SJCRH30 (cell line): ENCODE results near the gene PLCL1. TPM values are rescaled to one million over a fixed set of nuclear protein-coding genes. Genes with fewer than 3 reads are reported as not detected.

Experiments
- DNase-seq, 2 experiments: peaks; one replicate each; pipeline ENCODE4 v3.0.0-alpha.2; 2015 to 2020
- H3K27ac ChIP-seq: fragments of 250-450 bp; sonication (Bioruptor Pico); 2 replicates; pipeline ENCODE4 v1.5.1; 2020; ENCODE audit warnings: mild to moderate bottlenecking, moderate library complexity
- H3K27me3 ChIP-seq: fragments of 250-450 bp; sonication (Bioruptor Pico); 2 replicates; pipeline ENCODE4 v1.5.1; 2020; ENCODE audit warnings: mild to moderate bottlenecking, moderate library complexity
- H3K36me3 ChIP-seq: fragments of 250-450 bp; sonication (Bioruptor Pico); 2 replicates; pipeline ENCODE4 v1.5.1; 2020; ENCODE audit warnings: mild to moderate bottlenecking, moderate library complexity
- H3K4me1 ChIP-seq: fragments of 250-450 bp; sonication (Bioruptor Pico); 2 replicates; pipeline ENCODE4 v1.5.1; 2020; ENCODE audit warnings: mild to moderate bottlenecking, moderate library complexity
- H3K4me3 ChIP-seq: fragments of 250-450 bp; sonication (Bioruptor Pico); 2 replicates; pipeline ENCODE4 v1.5.1; 2020; ENCODE audit warnings: mild to moderate bottlenecking, moderate library complexity
- H3K9me3 ChIP-seq: fragments of 250-450 bp; sonication (Bioruptor Pico); replicated peaks from 2 replicates; pipeline ENCODE4 v1.5.1; 2020; ENCODE audit warnings: mild to moderate bottlenecking, moderate library complexity
- total RNA-seq: library from RNA; depleted of rRNA; stranded (reverse); fragments of >200 nt; shearing (Covaris generic); gene quantifications from 2 replicates; pipeline ENCODE4 v1.2.3, GENCODE V29; 2014

PLCL1 gene
- total RNA-seq, 1 experiment from 2014 or later, result not detected

DNA sequence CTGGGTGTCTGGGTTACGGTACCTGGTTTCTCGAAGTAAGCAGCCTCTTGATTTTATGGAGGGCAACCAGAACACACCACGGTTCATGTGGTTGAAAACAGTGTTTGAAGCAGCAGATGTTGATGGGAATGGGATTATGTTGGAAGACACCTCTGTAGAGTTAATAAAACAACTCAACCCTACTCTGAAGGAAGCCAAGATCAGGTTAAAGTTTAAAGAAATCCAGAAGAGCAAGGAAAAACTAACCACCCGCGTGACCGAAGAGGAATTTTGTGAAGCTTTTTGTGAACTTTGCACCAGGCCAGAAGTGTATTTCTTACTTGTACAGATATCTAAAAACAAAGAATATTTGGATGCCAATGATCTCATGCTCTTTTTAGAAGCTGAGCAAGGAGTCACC is 279.8 kb downstream of the PLCL1 start:
- Histone ChIP-seq H3K9me3 (no peaks in the 10 kb centered on the region), H3K4me3 (no peak overlapping the region), H3K36me3 (no peaks in the 10 kb centered on the region), H3K4me1 (no peaks in the 10 kb centered on the region), H3K27ac (no peak overlapping the region), H3K27me3 (no peaks in the 10 kb centered on the region; the same call in 1 of the 2 replicates)
- DNase-seq, result no peak

DNA sequence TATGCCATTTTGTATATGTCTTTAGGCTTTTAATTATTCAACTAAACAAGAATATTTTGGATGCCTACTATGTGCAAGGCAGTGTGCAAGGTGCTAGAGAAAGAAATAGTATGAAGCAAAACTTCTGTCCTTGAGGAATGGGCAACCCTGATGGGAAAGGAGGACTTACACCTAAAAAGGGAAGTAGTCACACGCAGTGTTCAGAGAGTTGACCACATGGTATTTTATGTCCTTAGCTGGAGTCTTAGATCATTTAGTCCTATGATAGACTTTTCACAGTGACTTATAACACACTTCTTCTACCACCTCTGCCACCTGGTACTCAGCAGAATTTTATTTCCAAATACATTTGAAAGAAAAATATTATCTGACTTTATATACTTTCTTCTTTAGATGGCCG is 291.6 kb downstream of the PLCL1 start:
- H3K4me1 ChIP-seq, result no peaks in the 10 kb centered on the region
- no peaks in the 10 kb centered on the region for H3K27me3 ChIP-seq
- no peak for DNase-seq
- no peaks in the 10 kb centered on the region for H3K9me3 ChIP-seq
- H3K36me3 ChIP-seq, result no peaks in the 10 kb centered on the region
- no peak overlapping the region for H3K4me3 ChIP-seq
- no peak overlapping the region for H3K27ac ChIP-seq

DNA sequence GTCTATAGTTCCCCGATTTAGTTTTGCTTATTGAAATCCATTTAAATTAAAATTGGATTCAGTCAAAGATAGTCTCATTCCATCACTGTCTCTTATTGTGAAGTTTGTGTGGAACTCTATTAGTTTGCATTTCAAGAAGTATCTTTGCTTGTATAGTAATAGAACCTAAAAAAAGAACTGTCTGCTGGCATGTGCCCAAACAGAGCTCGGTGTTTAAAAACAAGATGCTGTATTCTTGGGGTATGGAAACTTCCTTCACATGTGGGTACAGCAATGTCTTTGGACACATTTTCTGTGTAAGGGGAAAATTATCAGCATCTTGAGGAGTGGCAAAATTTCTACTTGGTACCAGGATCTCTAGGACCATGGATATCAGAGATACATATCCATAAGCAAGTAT is 292.6 kb downstream of the PLCL1 start:
- H3K36me3 ChIP-seq, result no peaks in the 10 kb centered on the region
- H3K4me1 ChIP-seq, result no peaks in the 10 kb centered on the region
- no peaks in the 10 kb centered on the region for H3K27me3 ChIP-seq
- no peaks in the 10 kb centered on the region for H3K9me3 ChIP-seq
- no peak overlapping the region for H3K27ac ChIP-seq
- no peak overlapping the region for H3K4me3 ChIP-seq
- DNase-seq, result no peak

DNA sequence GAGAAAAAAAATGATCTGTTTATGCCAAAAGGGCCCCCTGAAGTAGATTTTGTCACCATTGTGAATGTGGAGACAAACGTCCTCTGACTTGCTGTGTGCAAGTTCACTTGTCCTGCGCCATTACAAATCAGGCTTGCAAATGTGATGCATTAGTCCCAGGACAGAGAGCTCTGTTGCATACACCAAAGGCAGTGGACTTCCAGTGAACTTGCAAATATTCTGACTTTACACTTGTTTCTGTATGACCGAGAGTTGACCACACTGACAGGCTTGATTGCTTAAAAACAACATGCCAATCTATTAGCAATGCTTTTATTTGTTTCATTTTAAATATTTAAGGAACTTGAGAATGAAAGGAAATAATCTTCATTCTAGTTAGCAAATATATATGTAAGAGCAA is 293.2 kb downstream of the PLCL1 start:
- Histone ChIP-seq H3K36me3 (no peaks in the 10 kb centered on the region), H3K27ac (no peak overlapping the region), H3K27me3 (no peaks in the 10 kb centered on the region), H3K9me3 (no peaks in the 10 kb centered on the region), H3K4me1 (no peaks in the 10 kb centered on the region), H3K4me3 (no peak overlapping the region)
- DNase-seq, result no peak

DNA sequence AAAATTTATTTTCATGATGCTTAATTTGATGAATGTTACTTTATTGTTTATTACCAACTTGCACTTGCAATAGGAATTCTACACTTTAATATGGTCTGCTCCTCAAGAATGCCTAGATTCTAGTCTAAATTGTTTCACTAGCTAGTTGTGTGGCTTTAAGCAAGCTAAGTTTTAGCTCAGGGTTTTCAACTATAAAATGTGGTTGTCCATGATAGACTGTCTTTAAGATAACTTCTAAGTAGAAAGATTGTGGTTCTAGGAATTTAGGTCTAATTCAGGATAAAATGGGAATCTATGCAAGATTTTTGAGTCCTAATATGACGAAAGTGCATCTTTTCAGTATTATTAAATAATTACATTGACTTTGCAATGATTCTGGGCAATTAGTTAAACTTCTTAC is 294.0 kb downstream of the PLCL1 start:
- H3K4me3 ChIP-seq, result no peak overlapping the region
- no peak for DNase-seq
- no peaks in the 10 kb centered on the region for H3K9me3 ChIP-seq
- no peaks in the 10 kb centered on the region for H3K36me3 ChIP-seq
- no peaks in the 10 kb centered on the region for H3K4me1 ChIP-seq
- no peak overlapping the region for H3K27ac ChIP-seq
- H3K27me3 ChIP-seq, result no peaks in the 10 kb centered on the region

DNA sequence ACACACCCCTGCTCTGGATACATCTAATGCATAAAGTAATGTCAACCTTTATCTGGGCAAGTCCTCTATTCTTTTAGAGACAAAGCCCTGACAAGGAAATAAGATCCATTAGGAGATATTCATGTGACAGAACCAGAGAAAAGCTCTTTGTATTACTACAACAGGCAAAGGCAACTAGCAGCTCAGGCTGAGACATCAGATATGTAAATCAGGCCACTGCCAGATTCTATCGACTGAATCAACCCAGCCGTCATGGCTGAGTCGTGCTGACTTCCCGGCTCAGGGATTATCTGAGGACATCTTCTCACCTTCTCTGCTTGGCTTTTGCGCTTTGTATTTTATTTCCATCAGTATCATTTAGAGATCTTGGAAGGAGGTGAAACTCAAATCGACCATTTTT is 294.5 kb downstream of the PLCL1 start:
- Histone ChIP-seq H3K36me3 (no peaks in the 10 kb centered on the region), H3K4me1 (no peaks in the 10 kb centered on the region), H3K27ac (no peak overlapping the region), H3K9me3 (no peaks in the 10 kb centered on the region), H3K4me3 (no peak overlapping the region), H3K27me3 (no peaks in the 10 kb centered on the region)
- DNase-seq, result no peak

DNA sequence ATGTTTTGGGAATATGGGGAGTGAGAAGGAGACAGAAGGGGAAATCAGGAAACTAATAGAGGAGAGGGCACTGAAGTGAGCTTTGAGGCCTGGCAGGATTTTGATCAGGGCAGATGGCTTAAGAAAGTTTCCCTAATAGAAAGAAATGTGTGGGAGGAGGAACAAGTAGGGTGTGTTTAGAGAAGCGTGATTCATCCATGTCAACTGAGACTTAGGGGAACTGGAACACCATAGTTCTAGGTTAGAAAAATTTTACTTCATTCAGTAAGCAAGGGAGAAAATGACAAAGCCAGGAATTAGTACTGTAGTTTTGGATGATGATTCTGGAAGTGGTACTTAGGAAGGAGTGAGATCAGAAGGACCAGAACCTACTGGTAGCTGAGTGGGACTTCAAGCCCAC is 296.0 kb downstream of the PLCL1 start:
- no peaks in the 10 kb centered on the region for H3K9me3 ChIP-seq
- no peaks in the 10 kb centered on the region for H3K27me3 ChIP-seq
- H3K36me3 ChIP-seq, result no peaks in the 10 kb centered on the region
- no peak overlapping the region for H3K27ac ChIP-seq
- H3K4me3 ChIP-seq, result no peak overlapping the region
- no peak for DNase-seq
- H3K4me1 ChIP-seq, result no peaks in the 10 kb centered on the region

DNA sequence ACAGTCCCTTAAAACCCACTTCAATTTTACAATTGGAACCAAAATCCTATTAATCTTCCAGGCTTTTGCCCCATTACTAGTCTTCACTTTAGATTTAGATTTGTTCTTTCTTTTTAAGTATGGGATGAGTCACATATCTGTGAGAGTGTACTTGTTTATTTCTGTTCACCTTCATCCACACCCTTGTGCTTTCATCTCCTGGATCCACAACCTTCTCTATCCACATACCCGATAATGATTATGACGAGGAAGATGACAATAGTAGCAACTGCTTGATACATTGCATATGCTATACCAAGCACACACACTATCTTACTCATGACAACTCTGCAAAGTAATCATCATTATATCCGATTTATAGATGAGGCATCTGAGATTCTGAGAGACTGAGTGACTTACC is 297.3 kb downstream of the PLCL1 start:
- Histone ChIP-seq H3K9me3 (no peaks in the 10 kb centered on the region), H3K27ac (no peak overlapping the region), H3K4me1 (no peaks in the 10 kb centered on the region), H3K27me3 (no peaks in the 10 kb centered on the region), H3K4me3 (no peak overlapping the region), H3K36me3 (no peaks in the 10 kb centered on the region)
- no peak for DNase-seq

DNA sequence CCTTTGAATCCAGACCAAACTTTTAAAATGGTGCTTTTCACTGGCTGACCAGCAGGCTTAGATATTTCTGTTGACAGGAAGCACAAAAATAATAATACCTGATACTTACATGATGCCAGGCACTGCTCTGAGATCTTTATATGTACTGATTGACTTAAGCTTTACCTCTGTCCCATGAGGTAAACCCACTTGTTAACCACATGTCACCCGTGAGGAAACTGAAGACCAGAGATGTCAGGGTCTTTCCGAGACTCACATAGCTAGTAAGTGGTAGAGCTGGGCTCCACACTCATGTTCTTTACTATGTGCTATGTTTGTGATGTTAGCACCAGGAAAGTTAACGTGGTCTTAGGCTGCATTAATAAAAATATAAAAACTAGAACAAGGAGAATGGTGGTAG is 297.7 kb downstream of the PLCL1 start:
- Histone ChIP-seq H3K4me1 (no peaks in the 10 kb centered on the region), H3K27me3 (no peaks in the 10 kb centered on the region), H3K27ac (no peak overlapping the region), H3K4me3 (no peak overlapping the region), H3K36me3 (no peaks in the 10 kb centered on the region), H3K9me3 (no peaks in the 10 kb centered on the region)
- DNase-seq, result no peak

DNA sequence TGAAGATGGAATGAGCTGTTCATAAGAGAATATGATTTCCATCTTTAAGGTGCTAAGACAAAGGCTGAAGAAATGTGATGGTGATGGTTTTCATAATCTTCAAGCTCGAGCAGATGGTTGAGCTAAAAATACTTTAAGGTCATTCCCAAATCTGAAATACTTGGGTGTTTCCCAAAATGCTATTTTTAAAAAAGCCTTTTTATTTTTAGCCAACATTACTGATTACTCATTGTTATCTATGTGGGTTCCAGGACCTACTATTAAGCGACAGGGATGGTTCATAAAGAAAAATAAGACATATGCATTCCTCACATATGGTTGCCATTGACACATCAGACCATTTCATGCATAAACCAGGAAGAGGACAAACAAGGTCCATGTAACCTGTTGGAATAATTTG is 298.5 kb downstream of the PLCL1 start:
- Histone ChIP-seq H3K27me3 (no peaks in the 10 kb centered on the region), H3K36me3 (no peaks in the 10 kb centered on the region), H3K4me3 (no peak overlapping the region), H3K27ac (no peak overlapping the region), H3K9me3 (no peaks in the 10 kb centered on the region), H3K4me1 (no peaks in the 10 kb centered on the region)
- DNase-seq, result no peak

DNA sequence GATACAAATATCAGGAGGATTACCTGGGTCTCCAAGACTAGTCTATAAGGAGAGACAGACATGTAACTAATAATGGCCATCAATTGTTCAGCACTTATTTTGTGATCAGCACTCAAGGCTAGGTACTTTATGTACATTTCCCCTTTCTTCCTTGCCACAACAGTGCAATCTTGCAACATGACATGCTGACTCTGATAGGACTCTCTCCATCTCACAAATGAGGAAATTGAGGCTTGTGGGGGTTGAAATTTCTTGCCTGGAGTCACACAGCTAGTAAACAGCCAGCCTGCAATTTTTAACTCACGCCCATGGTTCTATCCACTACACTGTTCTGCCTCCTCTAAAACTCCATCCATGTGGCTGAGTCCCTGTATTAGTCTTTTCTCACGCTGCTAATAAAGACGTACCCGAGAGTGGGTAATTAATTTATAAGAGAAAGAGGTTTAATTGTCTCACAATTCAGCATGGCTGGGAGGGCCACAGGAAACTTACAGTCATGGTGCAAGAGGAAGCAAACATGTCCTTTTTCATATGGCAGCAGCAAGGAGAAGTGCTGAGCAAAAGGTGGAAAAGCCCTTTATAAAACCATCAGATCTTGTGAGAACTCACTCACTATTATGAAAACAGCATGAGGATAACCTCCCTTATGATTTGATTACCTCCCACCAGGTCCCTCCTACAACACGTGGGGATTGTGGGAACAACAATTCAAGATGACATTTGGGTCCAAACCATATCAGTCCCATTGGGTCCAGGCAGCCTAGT is 302.4 kb downstream of the PLCL1 start:
- Histone ChIP-seq H3K9me3 (no peaks in the 10 kb centered on the region), H3K27ac (no peak overlapping the region), H3K36me3 (no peaks in the 10 kb centered on the region), H3K4me1 (no peaks in the 10 kb centered on the region), H3K27me3 (no peaks in the 10 kb centered on the region), H3K4me3 (no peak overlapping the region)
- no peak for DNase-seq

DNA sequence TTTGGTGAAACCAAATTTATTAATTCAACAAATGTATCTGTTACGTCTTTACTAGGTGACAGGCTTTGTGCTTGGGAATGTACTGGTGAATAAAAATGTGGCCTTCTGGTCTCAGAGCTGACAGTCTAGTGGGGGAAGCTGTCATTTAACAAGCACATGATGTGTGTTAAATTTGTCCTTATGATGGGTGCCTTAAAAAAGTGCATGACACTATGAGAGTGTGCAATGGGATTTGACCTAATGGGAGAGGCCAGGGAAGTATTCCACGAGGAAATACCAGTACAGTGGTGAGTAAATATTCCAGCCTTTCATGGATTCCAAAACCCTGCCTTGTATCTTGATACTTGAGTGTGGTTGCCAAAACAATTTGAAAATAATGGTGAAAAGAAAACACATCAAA is 308.9 kb downstream of the PLCL1 start:
- DNase-seq, result no peak
- H3K27ac ChIP-seq, result no peak overlapping the region

DNA sequence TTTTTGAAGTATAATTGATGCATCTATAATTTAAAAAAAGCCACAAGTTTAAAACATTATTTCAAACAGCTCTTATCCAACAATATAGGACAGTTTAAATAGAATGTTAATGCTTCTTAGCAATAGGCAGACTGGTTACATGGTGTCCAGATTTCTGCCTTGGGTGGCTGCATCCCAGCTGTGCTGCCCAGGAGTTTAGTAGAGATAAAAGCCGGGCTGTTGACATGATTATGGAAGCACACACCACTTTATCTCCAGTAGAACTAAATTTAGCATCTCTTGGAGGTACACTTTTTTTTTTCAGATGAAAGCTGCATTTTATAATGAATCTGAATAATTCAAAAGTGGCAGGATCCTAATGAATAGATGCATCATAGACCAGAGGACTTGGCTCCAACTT is 309.7 kb downstream of the PLCL1 start:
- no peaks in the 10 kb centered on the region for H3K4me1 ChIP-seq
- no peak for DNase-seq
- no peaks in the 10 kb centered on the region for H3K36me3 ChIP-seq
- H3K9me3 ChIP-seq, result no peaks in the 10 kb centered on the region
- H3K4me3 ChIP-seq, result no peak overlapping the region
- H3K27ac ChIP-seq, result no peak overlapping the region
- H3K27me3 ChIP-seq, result no peaks in the 10 kb centered on the region

More for the DNA sequence above, 308.9 kb downstream of the PLCL1 start:
- Histone ChIP-seq H3K4me1 (no peaks in the 10 kb centered on the region), H3K4me3 (no peak overlapping the region), H3K36me3 (no peaks in the 10 kb centered on the region), H3K27me3 (no peaks in the 10 kb centered on the region), H3K9me3 (no peaks in the 10 kb centered on the region)

DNA sequence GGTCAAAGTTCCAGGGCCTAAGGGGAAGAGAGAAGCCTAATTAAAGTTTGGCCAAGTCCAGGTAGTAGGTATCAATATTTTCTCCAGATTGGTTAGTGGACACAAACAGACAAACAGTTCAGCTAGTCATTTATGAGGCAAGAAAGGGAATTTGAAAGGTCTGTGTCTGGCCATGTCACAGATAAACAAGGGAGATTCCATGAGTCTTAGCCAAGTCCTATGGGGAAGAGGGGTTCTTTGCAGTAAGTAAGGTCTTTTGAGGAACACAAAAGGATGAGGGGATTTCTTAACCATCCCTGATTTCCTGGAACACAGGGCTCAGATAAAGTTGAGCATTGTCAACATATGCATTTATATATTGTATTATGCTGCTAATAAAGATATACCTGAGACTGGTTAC is 310.8 kb downstream of the PLCL1 start:
- Histone ChIP-seq H3K4me3 (no peak overlapping the region), H3K36me3 (no peaks in the 10 kb centered on the region)

DNA sequence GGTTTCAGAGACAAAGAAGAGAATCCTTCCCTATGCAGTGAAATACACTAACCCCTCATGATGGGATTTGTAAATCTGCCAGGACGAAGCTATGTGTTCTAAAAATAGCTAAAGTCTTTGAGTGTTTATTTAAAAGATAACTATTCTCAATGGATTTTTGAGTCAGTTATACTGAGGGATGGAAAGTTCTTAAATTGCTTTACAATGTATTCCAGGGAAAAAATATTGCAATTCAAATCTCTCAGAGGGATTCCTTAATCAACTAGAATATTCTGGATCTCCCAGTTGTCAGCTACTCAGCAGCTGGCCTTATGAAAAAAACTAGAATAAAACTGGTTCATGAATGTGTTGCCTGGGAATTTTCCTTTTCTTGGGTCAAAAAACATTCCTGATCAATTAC is 312.4 kb downstream of the PLCL1 start:
- Histone ChIP-seq H3K4me3 (no peak overlapping the region), H3K27ac (no peak overlapping the region), H3K4me1 (no peaks in the 10 kb centered on the region), H3K36me3 (no peaks in the 10 kb centered on the region), H3K9me3 (no peaks in the 10 kb centered on the region), H3K27me3 (no peaks in the 10 kb centered on the region)
- DNase-seq, result no peak

More for the DNA sequence above, 310.8 kb downstream of the PLCL1 start:
- no peak overlapping the region for H3K27ac ChIP-seq
- H3K9me3 ChIP-seq, result no peaks in the 10 kb centered on the region
- no peaks in the 10 kb centered on the region for H3K4me1 ChIP-seq
- no peaks in the 10 kb centered on the region for H3K27me3 ChIP-seq
- no peak for DNase-seq

DNA sequence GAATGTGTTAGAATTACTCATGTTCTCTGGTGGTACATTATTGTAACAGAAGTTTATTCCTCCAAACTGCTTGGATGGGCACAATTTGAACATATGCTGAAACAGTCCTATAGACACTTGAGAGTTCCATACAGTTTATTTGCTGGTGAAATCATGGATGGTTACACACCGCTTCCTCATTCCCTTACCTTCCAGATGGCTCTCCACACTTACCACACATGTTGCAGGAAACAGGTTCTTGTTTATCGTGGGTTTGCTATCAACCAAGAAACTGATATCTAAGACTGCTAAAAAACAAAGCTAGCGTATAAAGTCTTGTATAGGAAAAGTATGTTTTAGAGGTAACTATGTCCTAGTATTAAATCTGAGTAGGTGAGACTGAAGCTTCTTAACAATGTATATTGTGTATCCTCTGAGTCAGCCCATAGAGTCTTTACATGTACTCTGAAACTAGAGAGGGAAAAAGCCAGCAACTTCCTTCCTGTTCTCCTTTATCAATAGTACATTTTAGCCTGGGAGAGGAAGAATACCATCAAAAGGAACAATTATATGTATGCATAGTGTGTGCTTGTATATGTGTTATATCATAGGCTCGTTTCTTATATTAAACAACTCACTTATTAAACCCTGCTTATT is 313.1 kb downstream of the PLCL1 start:
- Histone ChIP-seq H3K9me3 (no peaks in the 10 kb centered on the region), H3K4me3 (no peak overlapping the region), H3K27me3 (no peaks in the 10 kb centered on the region), H3K27ac (no peak overlapping the region), H3K36me3 (no peaks in the 10 kb centered on the region), H3K4me1 (no peaks in the 10 kb centered on the region)
- no peak for DNase-seq
